Activated T-helper 17 cell treated with anti-CD3 and anti-CD28 coated beads, Interleukin-2, amount 50 U/mL, for 72 hours (primary cell): ENCODE data around the gene DYNC1I1. TPM values are rescaled to one million over a fixed set of nuclear protein-coding genes. Genes with fewer than 3 reads are reported as not detected.

Experiments
- ATAC-seq: fragments of 150-1000 bp; cut with Tn5 transposase; replicated peaks from 2 replicates; pipeline ENCODE4 v1.10.0; 2021; ENCODE audit warnings: mild to moderate bottlenecking, moderate library complexity
- H3K27ac Mint-ChIP-seq: one replicate; pipeline ENCODE4 v1.8.0; 2022; ENCODE audit warnings: mixed read lengths
- H3K27me3 Mint-ChIP-seq: one replicate; pipeline ENCODE4 v1.8.0; 2022; ENCODE audit warnings: mixed read lengths
- H3K36me3 Mint-ChIP-seq: one replicate; pipeline ENCODE4 v1.8.0; 2022; ENCODE audit warnings: low read depth, mild to moderate bottlenecking, mixed read lengths
- H3K4me1 Mint-ChIP-seq: one replicate; pipeline ENCODE4 v1.8.0; 2022; ENCODE audit warnings: mixed read lengths
- H3K4me3 Mint-ChIP-seq: one replicate; pipeline ENCODE4 v1.8.0; 2022; ENCODE audit warnings: mild to moderate bottlenecking, mixed read lengths
- H3K9me3 Mint-ChIP-seq: one replicate; pipeline ENCODE4 v1.8.0; 2022; ENCODE audit warnings: mixed read lengths
- total RNA-seq, 2 donors: library from RNA; stranded (reverse); gene quantifications; one replicate each; pipeline ENCODE4 v1.2.3, GENCODE V29; 2022

Gene DYNC1I1
- total RNA-seq, 2 donors from 2014 or later: not detected

GRCh38 chr7:95776561-95777185 lies 4.3 kb downstream of the DYNC1I1 start:
- H3K4me3 Mint-ChIP-seq: no peak overlapping the region
- no peaks in the 10 kb centered on the region for H3K36me3 Mint-ChIP-seq
- no peaks in the 10 kb centered on the region for H3K4me1 Mint-ChIP-seq
- peaks cover 30% of the 10 kb centered on the region for H3K27me3 Mint-ChIP-seq
- H3K9me3 Mint-ChIP-seq: no peaks in the 10 kb centered on the region
- no peak for ATAC-seq
- H3K27ac Mint-ChIP-seq: no peak overlapping the region

DNA sequence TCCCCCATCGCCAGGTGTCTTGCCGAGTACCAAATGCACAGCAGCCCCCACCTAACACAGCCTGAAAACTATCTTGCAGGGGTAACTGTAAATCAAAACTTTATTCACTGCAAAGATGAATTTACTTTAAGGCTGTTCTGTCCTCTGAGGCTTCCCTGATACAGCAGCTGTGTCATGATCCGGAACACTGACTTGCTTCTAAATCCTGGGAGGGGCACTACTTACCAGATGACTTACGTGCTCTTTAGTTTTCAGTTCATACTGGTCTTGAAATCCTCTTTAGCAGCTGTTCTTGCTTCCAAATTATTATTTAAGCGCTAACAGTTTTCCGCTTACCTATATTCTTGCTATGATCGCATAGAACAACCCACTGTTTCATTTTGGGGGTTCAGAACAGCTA lies 4.9 kb downstream of the DYNC1I1 start:
- no peak for ATAC-seq
- Mint-ChIP-seq H3K36me3 (no peaks in the 10 kb centered on the region), H3K4me1 (no peaks in the 10 kb centered on the region), H3K9me3 (no peaks in the 10 kb centered on the region), H3K27me3 (peaks cover 25% of the 10 kb centered on the region), H3K27ac (no peak overlapping the region), H3K4me3 (no peak overlapping the region)

DNA sequence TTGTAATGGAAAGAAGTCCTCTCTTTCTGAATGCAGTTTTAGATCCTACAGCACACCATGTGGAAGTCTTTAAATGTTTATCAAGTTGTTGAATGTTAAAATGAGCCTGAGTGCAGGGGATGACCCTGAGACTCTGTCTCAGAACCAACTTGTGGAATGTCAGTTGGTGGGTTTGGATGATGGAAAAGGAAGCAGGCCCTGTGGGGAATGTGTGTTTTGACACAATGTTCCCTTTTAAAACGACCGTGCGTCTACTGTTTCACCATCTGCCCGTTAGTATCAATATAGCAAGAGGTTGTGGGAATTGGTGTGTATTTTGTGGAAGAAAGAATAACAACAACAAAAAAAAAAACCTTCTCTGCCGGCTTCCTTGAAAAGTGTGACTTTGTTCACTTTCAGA lies 8.3 kb downstream of the DYNC1I1 start:
- no peaks in the 10 kb centered on the region for H3K9me3 Mint-ChIP-seq
- peaks cover 7% of the 10 kb centered on the region for H3K27me3 Mint-ChIP-seq
- H3K4me1 Mint-ChIP-seq: no peaks in the 10 kb centered on the region
- H3K4me3 Mint-ChIP-seq: no peak overlapping the region
- H3K36me3 Mint-ChIP-seq: no peaks in the 10 kb centered on the region
- ATAC-seq: no peak
- H3K27ac Mint-ChIP-seq: no peak overlapping the region

GRCh38 chr7:95781961-95782586 lies 9.7 kb downstream of the DYNC1I1 start:
- no peak overlapping the region for H3K27ac Mint-ChIP-seq
- H3K9me3 Mint-ChIP-seq: no peaks in the 10 kb centered on the region
- no peak for ATAC-seq
- H3K36me3 Mint-ChIP-seq: no peaks in the 10 kb centered on the region
- H3K4me3 Mint-ChIP-seq: no peak overlapping the region
- no peaks in the 10 kb centered on the region for H3K4me1 Mint-ChIP-seq
- H3K27me3 Mint-ChIP-seq: peaks cover 10% of the 10 kb centered on the region

DNA sequence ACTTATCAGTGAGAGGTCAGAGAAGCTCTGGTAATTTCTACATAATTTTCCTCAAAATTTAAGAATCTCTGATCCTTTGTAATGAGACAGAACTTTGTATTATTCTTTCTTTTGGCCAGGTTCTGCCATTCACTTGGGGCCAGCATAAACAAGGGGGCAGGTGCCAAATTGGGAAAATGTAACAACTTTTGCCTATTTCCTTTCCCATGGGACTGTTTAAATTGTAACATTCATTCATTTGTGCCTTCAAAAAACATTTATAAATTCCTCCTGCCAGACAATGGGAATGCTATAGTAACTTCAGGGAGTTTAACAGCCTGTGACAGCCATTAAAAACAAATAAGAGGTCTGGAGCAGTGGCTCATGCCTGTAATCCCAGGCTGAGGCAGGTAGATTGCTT lies 12.4 kb downstream of the DYNC1I1 start:
- no peak overlapping the region for H3K4me3 Mint-ChIP-seq
- H3K36me3 Mint-ChIP-seq: no peaks in the 10 kb centered on the region
- no peaks in the 10 kb centered on the region for H3K4me1 Mint-ChIP-seq
- ATAC-seq: no peak
- peaks cover 22% of the 10 kb centered on the region for H3K27me3 Mint-ChIP-seq
- peaks cover 5% of the 10 kb centered on the region for H3K9me3 Mint-ChIP-seq
- no peak overlapping the region for H3K27ac Mint-ChIP-seq

DNA sequence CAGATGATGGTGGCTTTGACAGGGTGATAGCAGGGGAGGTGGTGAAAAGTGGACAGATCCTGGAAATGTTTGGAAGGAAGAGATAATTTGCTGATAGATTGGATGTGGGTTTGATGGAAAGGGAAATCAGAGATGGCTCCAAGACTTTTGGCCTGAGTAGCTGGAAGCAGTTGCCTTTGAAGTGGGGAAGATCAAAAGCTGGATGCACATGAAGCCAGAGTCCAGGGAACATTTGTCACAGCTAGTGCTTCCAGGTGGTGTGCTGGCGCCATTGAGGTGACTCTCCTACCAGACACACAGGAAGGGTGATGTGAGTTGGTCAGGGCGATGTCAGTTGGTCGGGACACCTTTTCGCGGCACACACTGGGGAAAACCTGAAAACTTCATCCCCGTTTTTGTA lies 15.9 kb downstream of the DYNC1I1 start:
- H3K4me1 Mint-ChIP-seq: no peaks in the 10 kb centered on the region
- H3K36me3 Mint-ChIP-seq: no peaks in the 10 kb centered on the region
- no peak overlapping the region for H3K27ac Mint-ChIP-seq
- H3K9me3 Mint-ChIP-seq: peaks cover 5% of the 10 kb centered on the region
- H3K4me3 Mint-ChIP-seq: no peak overlapping the region
- peaks cover 22% of the 10 kb centered on the region for H3K27me3 Mint-ChIP-seq
- no peak for ATAC-seq

DNA sequence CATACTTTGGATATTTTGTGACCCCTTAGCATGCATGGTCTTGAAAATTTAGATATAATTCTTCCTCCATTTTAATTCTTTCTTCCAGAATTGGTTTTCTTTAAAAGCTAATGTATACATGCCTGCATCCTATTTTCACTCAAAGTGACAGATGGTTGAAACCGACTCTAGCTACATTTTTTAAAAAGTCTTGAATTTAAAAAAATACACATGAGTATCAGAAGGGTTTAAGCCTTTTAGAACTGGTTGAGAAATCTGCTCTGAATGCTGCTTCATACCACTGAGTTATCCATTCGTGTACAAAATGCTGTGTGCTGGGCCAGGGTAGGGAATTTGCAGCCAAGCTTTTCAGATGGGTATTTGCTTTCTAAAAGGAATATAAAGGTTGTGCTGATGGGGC lies 16.5 kb downstream of the DYNC1I1 start:
- no peaks in the 10 kb centered on the region for H3K4me1 Mint-ChIP-seq
- peaks cover 6% of the 10 kb centered on the region for H3K9me3 Mint-ChIP-seq
- peaks cover 22% of the 10 kb centered on the region for H3K27me3 Mint-ChIP-seq
- H3K4me3 Mint-ChIP-seq: no peak overlapping the region
- no peaks in the 10 kb centered on the region for H3K36me3 Mint-ChIP-seq
- ATAC-seq: no peak
- no peak overlapping the region for H3K27ac Mint-ChIP-seq

DNA sequence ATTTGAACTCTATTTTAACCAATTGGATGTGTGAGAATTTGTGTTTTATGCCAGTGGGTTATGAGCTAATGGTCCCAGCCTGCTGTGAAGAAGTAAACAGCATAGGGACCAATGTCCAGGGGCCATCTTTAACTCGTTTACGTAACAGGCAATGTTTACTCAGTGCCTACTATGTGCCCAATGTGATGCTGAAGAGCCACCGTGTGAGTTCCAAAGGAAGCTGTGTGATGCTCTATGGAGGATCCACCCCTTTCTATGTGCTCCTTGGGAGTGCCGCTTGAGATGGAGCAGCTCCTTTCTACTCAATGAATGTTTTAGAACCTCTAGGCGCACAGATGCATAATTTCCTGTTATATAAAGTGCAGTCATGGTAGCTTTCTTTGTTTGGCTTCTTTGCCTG lies 21.3 kb downstream of the DYNC1I1 start:
- Mint-ChIP-seq H3K4me1 (no peaks in the 10 kb centered on the region), H3K27me3 (peaks cover 4% of the 10 kb centered on the region), H3K27ac (no peak overlapping the region), H3K4me3 (no peak overlapping the region), H3K9me3 (peaks cover 5% of the 10 kb centered on the region), H3K36me3 (no peaks in the 10 kb centered on the region)
- ATAC-seq: no peak

DNA sequence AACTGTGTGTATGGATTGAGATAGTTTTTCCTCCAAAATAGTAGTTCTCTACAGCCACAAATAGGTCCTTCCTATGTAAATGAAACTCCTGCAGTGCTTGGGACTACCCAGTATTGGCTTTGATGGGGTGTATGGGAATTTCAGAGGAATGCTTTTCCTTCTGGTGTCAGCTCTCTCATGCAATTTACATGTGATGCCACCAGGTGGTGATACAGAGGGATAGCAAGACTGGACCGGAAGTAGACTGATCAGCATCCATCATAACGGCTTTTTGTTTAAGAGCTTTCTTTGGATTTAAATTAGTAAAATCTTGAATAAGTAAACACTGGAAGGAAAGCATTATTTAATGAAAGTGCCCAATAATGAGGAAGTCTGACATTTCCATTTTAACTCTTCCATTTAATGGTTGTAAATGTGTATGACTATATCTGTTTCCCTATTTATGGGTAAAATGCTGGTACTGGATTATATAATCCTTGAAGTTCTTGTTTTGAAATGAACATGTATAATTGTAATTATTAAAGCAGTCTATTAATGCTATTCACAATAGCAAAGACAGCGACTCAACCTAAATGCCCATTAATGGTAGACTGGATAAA lies 22.7 kb downstream of the DYNC1I1 start:
- H3K9me3 Mint-ChIP-seq: peaks cover 5% of the 10 kb centered on the region
- H3K36me3 Mint-ChIP-seq: no peaks in the 10 kb centered on the region
- no peak overlapping the region for H3K4me3 Mint-ChIP-seq
- H3K4me1 Mint-ChIP-seq: no peaks in the 10 kb centered on the region
- ATAC-seq: no peak
- peaks cover 4% of the 10 kb centered on the region for H3K27me3 Mint-ChIP-seq
- H3K27ac Mint-ChIP-seq: no peak overlapping the region

- peaks cover 5% of the 10 kb centered on the region for H3K9me3 Mint-ChIP-seq
- ATAC-seq: no peak
- no peaks in the 10 kb centered on the region for H3K4me1 Mint-ChIP-seq
- H3K36me3 Mint-ChIP-seq: no peaks in the 10 kb centered on the region
- no peak overlapping the region for H3K4me3 Mint-ChIP-seq
- H3K27ac Mint-ChIP-seq: no peak overlapping the region
- peaks cover 4% of the 10 kb centered on the region for H3K27me3 Mint-ChIP-seq
Measured at GRCh38 chr7:95796617-95797016, 24.3 kb downstream of the DYNC1I1 start.

DNA sequence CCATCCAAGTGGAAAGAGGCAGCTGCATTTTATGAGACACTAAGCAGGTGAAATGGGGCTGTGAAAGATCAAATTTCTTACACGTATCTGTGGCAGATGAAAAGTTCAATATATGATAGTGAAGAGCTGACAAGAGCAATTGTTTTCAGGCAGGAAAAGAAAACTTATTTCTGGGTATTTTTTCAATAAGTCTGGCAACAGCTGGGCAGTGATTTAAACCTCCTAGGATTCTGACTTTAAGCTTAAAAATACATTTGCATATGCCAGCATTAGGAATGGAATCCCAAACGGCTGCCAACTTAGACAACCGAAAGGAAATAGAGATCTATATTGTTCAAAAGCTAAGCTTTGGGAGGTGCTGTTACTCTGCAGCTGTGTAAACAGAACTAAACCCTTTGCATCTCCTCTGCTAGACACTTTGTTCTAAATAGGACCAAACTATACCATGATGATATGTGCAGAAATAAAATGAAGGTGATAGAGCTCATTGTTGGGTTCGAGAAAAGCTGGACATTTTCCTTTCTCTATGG lies 26.1 kb downstream of the DYNC1I1 start:
- Mint-ChIP-seq H3K27ac (no peak overlapping the region), H3K36me3 (no peaks in the 10 kb centered on the region), H3K4me3 (no peak overlapping the region), H3K27me3 (peaks cover 11% of the 10 kb centered on the region), H3K9me3 (peaks cover 5% of the 10 kb centered on the region), H3K4me1 (no peaks in the 10 kb centered on the region)
- ATAC-seq: no peak

GRCh38 chr7:95800787-95801186 lies 28.4 kb downstream of the DYNC1I1 start:
- no peaks in the 10 kb centered on the region for H3K36me3 Mint-ChIP-seq
- no peak for ATAC-seq
- H3K27me3 Mint-ChIP-seq: peaks cover 11% of the 10 kb centered on the region

GRCh38 chr7:95802270-95802669 lies 29.9 kb downstream of the DYNC1I1 start:
- Mint-ChIP-seq H3K4me1 (no peaks in the 10 kb centered on the region), H3K27ac (no peak overlapping the region), H3K4me3 (no peak overlapping the region), H3K9me3 (no peaks in the 10 kb centered on the region), H3K36me3 (no peaks in the 10 kb centered on the region), H3K27me3 (peaks cover 11% of the 10 kb centered on the region)
- no peak for ATAC-seq

More at GRCh38 chr7:95800787-95801186, 28.4 kb downstream of the DYNC1I1 start:
- no peaks in the 10 kb centered on the region for H3K4me1 Mint-ChIP-seq
- H3K9me3 Mint-ChIP-seq: no peaks in the 10 kb centered on the region
- no peak overlapping the region for H3K27ac Mint-ChIP-seq
- H3K4me3 Mint-ChIP-seq: no peak overlapping the region

GRCh38 chr7:95804052-95804451 lies 31.7 kb downstream of the DYNC1I1 start:
- Mint-ChIP-seq H3K36me3 (no peaks in the 10 kb centered on the region), H3K27me3 (peaks cover 11% of the 10 kb centered on the region), H3K27ac (no peak overlapping the region), H3K4me3 (no peak overlapping the region), H3K4me1 (no peaks in the 10 kb centered on the region), H3K9me3 (no peaks in the 10 kb centered on the region)
- no peak for ATAC-seq

DNA sequence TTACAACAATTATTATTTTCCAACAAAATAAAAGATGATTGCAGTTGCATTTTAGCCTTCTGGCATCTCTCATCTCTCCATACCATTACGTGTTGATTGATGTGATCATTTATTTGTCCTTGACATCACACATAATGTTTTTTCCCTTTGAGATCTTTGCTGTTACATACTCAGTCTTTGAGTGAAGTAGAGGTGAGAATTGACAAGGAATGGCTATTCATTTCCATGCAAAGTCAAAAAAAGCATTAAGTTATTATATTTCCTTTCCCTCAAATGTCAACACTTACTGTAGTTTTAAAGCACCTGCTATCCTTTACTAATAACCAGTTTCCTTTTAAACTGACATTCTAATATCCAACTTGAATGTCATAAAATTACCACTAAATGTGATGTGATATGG lies 33.6 kb downstream of the DYNC1I1 start:
- peaks cover 11% of the 10 kb centered on the region for H3K27me3 Mint-ChIP-seq
- no peaks in the 10 kb centered on the region for H3K9me3 Mint-ChIP-seq
- no peak for ATAC-seq
- H3K4me1 Mint-ChIP-seq: no peaks in the 10 kb centered on the region
- no peaks in the 10 kb centered on the region for H3K36me3 Mint-ChIP-seq
- no peak overlapping the region for H3K27ac Mint-ChIP-seq
- no peak overlapping the region for H3K4me3 Mint-ChIP-seq
